SK-N-SH (cell line): Measurements from ENCODE around the gene MAST4. TPM values are rescaled to one million over a fixed set of nuclear protein-coding genes. Genes with fewer than 3 reads are reported as not detected.

Experiments
- CTCF ChIA-PET: fragments of 300-600, 350-600 bp; formaldehyde crosslinking; extraction: SDS; loops from one replicate; lab custom pipeline; 2021; lab: Yijun Ruan, JAX
- POLR2A ChIA-PET: fragments of 350-600 bp; sonication (Branson Sonifier 250); formaldehyde crosslinking; extraction: SDS; loops from one replicate; lab custom pipeline; 2020; ENCODE audit warnings: antibody characterized with exemption, inconsistent platforms; lab: Yijun Ruan, JAX
- DNase-seq: peaks from one replicate; pipeline ENCODE4 v3.0.0; 2012
- H2AFZ ChIP-seq: fragments of 200-600 bp; sonication (generic); 2 replicates; pipeline ENCODE4 v1.8.1; 2016; ENCODE audit warnings: antibody characterized with exemption, mild to moderate bottlenecking, low read depth
- H3F3A ChIP-seq: fragments of 200-600 bp; sonication (generic); replicated peaks from 2 replicates; pipeline ENCODE3; 2016; ENCODE audit warnings: antibody characterized with exemption, mild to moderate bottlenecking; ENCODE audit not compliant: insufficient read depth
- H3K27ac ChIP-seq, 2 experiments: fragments of 200-500 bp in 1 of 2; fragments of 200-600 bp in 1 of 2; sonication (Bioruptor generic) in 1 of 2; sonication (generic), shearing (Covaris generic) in 1 of 2; 2 replicates each; pipeline versions ENCODE4 v1.5.1 to v1.6.1; 2014 to 2016; ENCODE audit warnings: low read depth in 2 of 2, inconsistent platforms in 1 of 2, low read length in 1 of 2, mild to moderate bottlenecking in 1 of 2, mixed read lengths in 1 of 2
- H3K27me3 ChIP-seq: fragments of 200-600 bp; sonication (generic), shearing (Covaris generic); 2 replicates; pipeline ENCODE4 v1.6.1; 2016; ENCODE audit warnings: mixed run types; ENCODE audit not compliant: insufficient read depth
- H3K36me3 ChIP-seq, 2 experiments: fragments of 200-500 bp in 1 of 2; fragments of 200-600 bp in 1 of 2; sonication (Bioruptor generic) in 1 of 2; sonication (generic) in 1 of 2; replicated peaks in 1 of 2; 2 replicates each; pipeline versions ENCODE3 to v1.5.1; 2014 to 2016; ENCODE audit warnings: low read length in 1 of 2, mild to moderate bottlenecking in 1 of 2; ENCODE audit not compliant: insufficient read depth in 2 of 2, control insufficient read depth in 1 of 2
- H3K4me1 ChIP-seq, 2 experiments: fragments of 200-500 bp in 1 of 2; fragments of 200-600 bp in 1 of 2; sonication (Bioruptor generic) in 1 of 2; sonication (generic), shearing (Covaris generic) in 1 of 2; 2 replicates each; pipeline versions ENCODE4 v1.5.1 to v1.6.1; 2014 to 2016; ENCODE audit warnings: low read depth in 1 of 2, low read length in 1 of 2, mixed run types in 1 of 2; ENCODE audit not compliant: insufficient read depth in 2 of 2, control insufficient read depth in 1 of 2
- H3K4me2 ChIP-seq: fragments of 200-600 bp; sonication (generic), shearing (Covaris generic); 2 replicates; pipeline ENCODE4 v1.6.1; 2017; ENCODE audit warnings: mixed run types
- H3K4me3 ChIP-seq, 2 experiments: fragments of 200-500 bp in 1 of 2; fragments of 200-600 bp in 1 of 2; sonication (Bioruptor generic) in 1 of 2; sonication (generic), shearing (Covaris generic) in 1 of 2; 2 replicates each; pipeline versions ENCODE4 v1.5.1 to v1.8.1; 2014 to 2016; ENCODE audit warnings: low read depth in 2 of 2, inconsistent platforms in 1 of 2, low read length in 1 of 2, mild to moderate bottlenecking in 1 of 2, mixed read lengths in 1 of 2, moderate library complexity in 1 of 2
- H3K79me2 ChIP-seq: fragments of 200-600 bp; sonication (generic); 2 replicates; pipeline ENCODE4 v1.8.1; 2017; ENCODE audit warnings: mild to moderate bottlenecking; ENCODE audit not compliant: insufficient read depth
- H3K9ac ChIP-seq: fragments of 200-600 bp; sonication (generic); 2 replicates; pipeline ENCODE4 v1.6.1; 2017; ENCODE audit warnings: mixed run types
- H3K9me2 ChIP-seq: fragments of 200-600 bp; sonication (generic); 2 replicates; pipeline ENCODE4 v1.6.1; 2017; ENCODE audit warnings: mixed run types
- H3K9me3 ChIP-seq: fragments of 200-600 bp; sonication (generic); 2 replicates; pipeline ENCODE4 v1.6.1; 2017; ENCODE audit warnings: mixed run types, mild to moderate bottlenecking, moderate library complexity
- H4K20me1 ChIP-seq: fragments of 200-600 bp; sonication (generic); 2 replicates; pipeline ENCODE4 v1.6.1; 2017; ENCODE audit warnings: mild to moderate bottlenecking, mixed run types; ENCODE audit not compliant: insufficient read depth
- CHD2 ChIP-seq: fragments of 150-350 bp; IDR thresholded peaks from 2 replicates; pipeline ENCODE4 v1.6.1; 2018; ENCODE audit warnings: low read length; ENCODE audit not compliant: partially characterized antibody
- ELF1 ChIP-seq: IDR thresholded peaks from 2 replicates; pipeline ENCODE4 v1.4.0; 2012
- EP300 ChIP-seq, 2 experiments: IDR thresholded peaks; 2 replicates each; pipeline versions ENCODE4 v1.4.0 to v1.6.1; 2012; ENCODE audit warnings: borderline replicate concordance in 1 of 2, low read depth in 1 of 2, low read length in 1 of 2
- EZH2phosphoT487 ChIP-seq: fragments of 200-600 bp; sonication (generic); IDR thresholded peaks from 2 replicates; pipeline ENCODE4 v1.6.1; 2017; ENCODE audit warnings: low read depth, mixed run types, mild to moderate bottlenecking, antibody characterized with exemption, moderate library complexity, borderline replicate concordance
- FOSL2 ChIP-seq: IDR thresholded peaks from 2 replicates; pipeline ENCODE4 v1.4.0; 2012; ENCODE audit warnings: low read depth, mild to moderate bottlenecking, moderate library complexity, borderline replicate concordance
- FOXJ3 ChIP-seq: sonication (generic); formaldehyde crosslinking; IDR thresholded peaks from 2 replicates; pipeline ENCODE4 v1.5.1; 2020; ENCODE audit warnings: mild to moderate bottlenecking, missing genetic modification reagents
- GABPA ChIP-seq: IDR thresholded peaks from 2 replicates; pipeline ENCODE4 v1.4.0; 2012; ENCODE audit warnings: low read depth, mild to moderate bottlenecking
- IRF3 ChIP-seq: fragments of 150-350 bp; IDR thresholded peaks from 2 replicates; pipeline ENCODE4 v1.6.1; 2016; ENCODE audit warnings: mild to moderate bottlenecking, low read depth, low read length
- JUND ChIP-seq: IDR thresholded peaks from 2 replicates; pipeline ENCODE4 v1.4.0; 2012
- NFIC ChIP-seq: IDR thresholded peaks from 2 replicates; pipeline ENCODE4 v1.4.0; 2012; ENCODE audit warnings: borderline replicate concordance
- PBX3 ChIP-seq: IDR thresholded peaks from 2 replicates; pipeline ENCODE4; 2012
- POLR2AphosphoS5 ChIP-seq: IDR thresholded peaks from 2 replicates; pipeline ENCODE4 v1.6.1; 2012; ENCODE audit warnings: low read depth, low read length
- RCOR1 ChIP-seq: fragments of 150-350 bp; IDR thresholded peaks from 2 replicates; pipeline ENCODE4 v1.6.1; 2017; ENCODE audit warnings: antibody characterized with exemption, low read length
- RFX5 ChIP-seq: IDR thresholded peaks from 2 replicates; pipeline ENCODE4 v1.6.1; 2012; ENCODE audit warnings: mild to moderate bottlenecking, improper control_type of control experiment, low read length
- RXRA ChIP-seq: IDR thresholded peaks from 2 replicates; pipeline ENCODE4 v1.4.0; 2012; ENCODE audit warnings: low read depth, mild to moderate bottlenecking, borderline replicate concordance
- SIN3A ChIP-seq: IDR thresholded peaks from 2 replicates; pipeline ENCODE4 v1.6.1; 2012; ENCODE audit warnings: low read depth, mild to moderate bottlenecking, low read length, moderate library complexity, borderline replicate concordance
- SMC3 ChIP-seq: IDR thresholded peaks from 2 replicates; pipeline ENCODE4 v1.6.1; 2012; ENCODE audit warnings: low read depth, low read length, improper control_type of control experiment
- TCF12 ChIP-seq: IDR thresholded peaks from 2 replicates; pipeline ENCODE4 v1.4.0; 2012
- TEAD4 ChIP-seq: IDR thresholded peaks from 2 replicates; pipeline ENCODE4 v1.4.0; 2012; ENCODE audit warnings: mild to moderate bottlenecking, borderline replicate concordance; ENCODE audit not compliant: insufficient read depth
- WGBS: methylation state at CpG from one replicate; pipeline ENCODE4 v1.1.6; 2017; ENCODE audit warnings: low lambda C conversion rate; 5-methylcytosine and 5-hydroxymethylcytosine counted together
- polyA plus RNA-seq, 3 experiments: library from polyadenylated mRNA; depleted of rRNA; stranded (reverse); fragments of >200 nt; gene quantifications; 2 replicates each; pipeline ENCODE4 v1.2.3, GENCODE V29; 2012
- TF ChIP-seq, protein P1 (sequence below): IDR thresholded peaks from 2 replicates; pipeline ENCODE4 v1.4.0; 2012; ENCODE audit warnings: low read depth, borderline replicate concordance
- TF ChIP-seq, protein P2 (sequence below): fragments of 200-600 bp; sonication (generic); IDR thresholded peaks from 2 replicates; pipeline ENCODE4 v1.6.1; 2017; ENCODE audit warnings: antibody characterized with exemption, mild to moderate bottlenecking, moderate library complexity
- TF ChIP-seq, protein P3 (sequence below): IDR thresholded peaks from 2 replicates; pipeline ENCODE4 v1.4.0; 2012; ENCODE audit warnings: low read depth, borderline replicate concordance

The MAST4 gene
- polyA plus RNA-seq, 1 of the 3 experiments (the other 2 are of a cell fraction), result 2.2 TPM

DNA sequence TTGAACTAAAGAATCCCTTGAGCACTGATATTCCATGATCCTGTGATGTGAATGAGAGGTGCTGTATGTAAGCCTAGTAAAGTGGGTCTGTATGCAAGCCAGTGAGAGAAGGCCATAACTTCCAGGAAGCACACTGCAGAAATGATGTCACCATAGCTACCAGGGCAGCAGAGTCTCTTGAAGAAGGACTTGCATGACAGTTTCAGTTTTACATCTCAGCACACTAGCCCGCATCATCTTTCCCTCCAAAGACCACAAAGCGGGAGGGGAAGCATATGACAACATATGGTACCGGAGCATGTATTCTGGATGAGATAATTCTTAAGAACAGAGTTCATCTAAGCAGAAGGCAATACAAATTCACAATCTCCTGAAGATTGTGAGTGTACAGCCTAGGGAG lies 37.6 kb upstream of the MAST4 start:
- no peak overlapping the region for H3K4me2 ChIP-seq
- DNase-seq, result no peak
- H4K20me1 ChIP-seq, result no peaks in the 10 kb centered on the region
- no peaks in the 10 kb centered on the region for H3K27me3 ChIP-seq
- no peaks in the 10 kb centered on the region for H3F3A ChIP-seq
- no peaks in the 10 kb centered on the region for H3K4me1 ChIP-seq
- no peak overlapping the region for H3K9ac ChIP-seq
- H3K36me3 ChIP-seq, result no peaks in the 10 kb centered on the region
- no peaks in the 10 kb centered on the region for H3K79me2 ChIP-seq
- 52% methylated on average over 3 of the region's 3 CpGs for WGBS
- H3K27ac ChIP-seq, result no peak overlapping the region
- no peak overlapping the region for H2AFZ ChIP-seq
- ChIA-PET CTCF (no interaction called here), POLR2A (no interaction called here)
- TF ChIP-seq CHD2 (no peak), PBX3 (no peak), RCOR1 (no peak), TCF12 (no peak), NFIC (no peak), FOXJ3 (CRISPR knock-in tag) (no peak), EZH2phosphoT487 (no peak), SMC3 (no peak), ELF1 (no peak), FOSL2 (no peak), GABPA (no peak), IRF3 (no peak)
- no peak overlapping the region for H3K4me3 ChIP-seq
- H3K9me2 ChIP-seq, result no peaks in the 10 kb centered on the region
- H3K9me3 ChIP-seq, result no peaks in the 10 kb centered on the region

GRCh38 chr5:66560371-66560770 lies 35.8 kb upstream of the MAST4 start:
- TF ChIP-seq EZH2phosphoT487 (no peak), RFX5 (no peak), GABPA (no peak), JUND (no peak), RCOR1 (no peak), POLR2AphosphoS5 (no peak), NFIC (no peak), FOXJ3 (CRISPR knock-in tag) (no peak), CHD2 (no peak), TEAD4 (no peak), RXRA (no peak), EP300 (IDR thresholded peaks at IDR 0.05; ENCODE audit: borderline replicate concordance in 1 of 2, low read depth in 1 of 2, low read length in 1 of 2) (no peak), SMC3 (no peak), SIN3A (no peak), ELF1 (no peak), TCF12 (no peak)
- TF ChIP-seq, protein P1, sequence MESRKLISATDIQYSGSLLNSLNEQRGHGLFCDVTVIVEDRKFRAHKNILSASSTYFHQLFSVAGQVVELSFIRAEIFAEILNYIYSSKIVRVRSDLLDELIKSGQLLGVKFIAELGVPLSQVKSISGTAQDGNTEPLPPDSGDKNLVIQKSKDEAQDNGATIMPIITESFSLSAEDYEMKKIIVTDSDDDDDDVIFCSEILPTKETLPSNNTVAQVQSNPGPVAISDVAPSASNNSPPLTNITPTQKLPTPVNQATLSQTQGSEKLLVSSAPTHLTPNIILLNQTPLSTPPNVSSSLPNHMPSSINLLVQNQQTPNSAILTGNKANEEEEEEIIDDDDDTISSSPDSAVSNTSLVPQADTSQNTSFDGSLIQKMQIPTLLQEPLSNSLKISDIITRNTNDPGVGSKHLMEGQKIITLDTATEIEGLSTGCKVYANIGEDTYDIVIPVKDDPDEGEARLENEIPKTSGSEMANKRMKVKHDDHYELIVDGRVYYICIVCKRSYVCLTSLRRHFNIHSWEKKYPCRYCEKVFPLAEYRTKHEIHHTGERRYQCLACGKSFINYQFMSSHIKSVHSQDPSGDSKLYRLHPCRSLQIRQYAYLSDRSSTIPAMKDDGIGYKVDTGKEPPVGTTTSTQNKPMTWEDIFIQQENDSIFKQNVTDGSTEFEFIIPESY, result no peak
- TF ChIP-seq, protein P2, sequence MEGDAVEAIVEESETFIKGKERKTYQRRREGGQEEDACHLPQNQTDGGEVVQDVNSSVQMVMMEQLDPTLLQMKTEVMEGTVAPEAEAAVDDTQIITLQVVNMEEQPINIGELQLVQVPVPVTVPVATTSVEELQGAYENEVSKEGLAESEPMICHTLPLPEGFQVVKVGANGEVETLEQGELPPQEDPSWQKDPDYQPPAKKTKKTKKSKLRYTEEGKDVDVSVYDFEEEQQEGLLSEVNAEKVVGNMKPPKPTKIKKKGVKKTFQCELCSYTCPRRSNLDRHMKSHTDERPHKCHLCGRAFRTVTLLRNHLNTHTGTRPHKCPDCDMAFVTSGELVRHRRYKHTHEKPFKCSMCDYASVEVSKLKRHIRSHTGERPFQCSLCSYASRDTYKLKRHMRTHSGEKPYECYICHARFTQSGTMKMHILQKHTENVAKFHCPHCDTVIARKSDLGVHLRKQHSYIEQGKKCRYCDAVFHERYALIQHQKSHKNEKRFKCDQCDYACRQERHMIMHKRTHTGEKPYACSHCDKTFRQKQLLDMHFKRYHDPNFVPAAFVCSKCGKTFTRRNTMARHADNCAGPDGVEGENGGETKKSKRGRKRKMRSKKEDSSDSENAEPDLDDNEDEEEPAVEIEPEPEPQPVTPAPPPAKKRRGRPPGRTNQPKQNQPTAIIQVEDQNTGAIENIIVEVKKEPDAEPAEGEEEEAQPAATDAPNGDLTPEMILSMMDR, result no peak
- TF ChIP-seq, protein P3, sequence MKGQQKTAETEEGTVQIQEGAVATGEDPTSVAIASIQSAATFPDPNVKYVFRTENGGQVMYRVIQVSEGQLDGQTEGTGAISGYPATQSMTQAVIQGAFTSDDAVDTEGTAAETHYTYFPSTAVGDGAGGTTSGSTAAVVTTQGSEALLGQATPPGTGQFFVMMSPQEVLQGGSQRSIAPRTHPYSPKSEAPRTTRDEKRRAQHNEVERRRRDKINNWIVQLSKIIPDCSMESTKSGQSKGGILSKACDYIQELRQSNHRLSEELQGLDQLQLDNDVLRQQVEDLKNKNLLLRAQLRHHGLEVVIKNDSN, result no peak
- no peaks in the 10 kb centered on the region for H3K36me3 ChIP-seq
- DNase-seq, result no peak
- no peaks in the 10 kb centered on the region for H3K9me3 ChIP-seq
- H2AFZ ChIP-seq, result no peak overlapping the region
- WGBS, result 19% methylated on average over 4 of the region's 4 CpGs
- no peak overlapping the region for H3K9ac ChIP-seq
- H4K20me1 ChIP-seq, result no peaks in the 10 kb centered on the region
- no peaks in the 10 kb centered on the region for H3F3A ChIP-seq
- no peaks in the 10 kb centered on the region for H3K4me1 ChIP-seq
- H3K4me3 ChIP-seq, result no peak overlapping the region
- POLR2A ChIA-PET, result no interaction called here
- H3K79me2 ChIP-seq, result no peaks in the 10 kb centered on the region
- H3K4me2 ChIP-seq, result no peak overlapping the region
- H3K27ac ChIP-seq, result no peak overlapping the region
- no peaks in the 10 kb centered on the region for H3K27me3 ChIP-seq
- CTCF ChIA-PET, result interaction anchor here (1.0 kb wide), 1 partner anchor 61 kb away, joined by 3 read pairs; no protein-coding TSS in a partner anchor
- no peaks in the 10 kb centered on the region for H3K9me2 ChIP-seq
